HG03521 (cell line): Measurements from ENCODE around the gene RNASE8.
"Not testable (repeated sequence)": the region's sequence is repeated elsewhere in the genome, so short reads cannot be mapped to it uniquely, and the experiment has no call there.

Source experiments
- ATAC-seq: cut with Tn5 transposase; IDR thresholded peaks from one replicate; pipeline ENCODE4 v1.9.1; 2021; ENCODE audit warnings: mild to moderate bottlenecking, moderate library complexity; ENCODE audit not compliant: unreplicated experiment

The RNASE8 gene

GRCh38 chr14:21029917-21030316 lies 27.7 kb upstream of the RNASE8 start, which contains the start of gene TPPP2:
Gene TPPP2, plus strand, starts transcription at chr14:21030217. Its CDS starts 365 bp downstream, at chr14:21030582.
- ATAC-seq = no peak

- no peak for ATAC-seq
These were observed 27.1 kb upstream of the RNASE8 start for GRCh38 chr14:21030531-21030930.

- no peak for ATAC-seq
These were observed 25.1 kb upstream of the RNASE8 start for GRCh38 chr14:21032326-21033132.

GRCh38 chr14:21033133-21033698 lies 24.4 kb upstream of the RNASE8 start:
- ATAC-seq = no peak

GRCh38 chr14:21034707-21035106 lies 22.9 kb upstream of the RNASE8 start, which contains the start of gene RNASE13:
Gene RNASE13, minus strand, starts transcription at chr14:21034807. Its CDS starts 519 bp downstream, at chr14:21034288.
- ATAC-seq = no peak

GRCh38 chr14:21036751-21037150 lies 20.9 kb upstream of the RNASE8 start:
- ATAC-seq = no peak

GRCh38 chr14:21037156-21037555 lies 20.5 kb upstream of the RNASE8 start:
- no peak for ATAC-seq

GRCh38 chr14:21038441-21039422 lies 18.9 kb upstream of the RNASE8 start:
- no peak for ATAC-seq

GRCh38 chr14:21039585-21040369 lies 17.8 kb upstream of the RNASE8 start:
- no peak for ATAC-seq

GRCh38 chr14:21040370-21040925 lies 17.2 kb upstream of the RNASE8 start:
- ATAC-seq = no peak

GRCh38 chr14:21040941-21041340 lies 16.7 kb upstream of the RNASE8 start:
- ATAC-seq = not testable (repeated sequence)

GRCh38 chr14:21041676-21042433 lies 15.8 kb upstream of the RNASE8 start, which contains the start of gene RNASE7:
Gene RNASE7, plus strand, starts transcription at chr14:21042362. Its CDS starts 631 bp downstream, at chr14:21042993.
- ATAC-seq = no peak

- ATAC-seq = no peak
These were observed 14.7 kb upstream of the RNASE8 start for GRCh38 chr14:21042918-21043317.

- no peak for ATAC-seq
These were observed 14.1 kb upstream of the RNASE8 start for GRCh38 chr14:21043387-21043973.

- ATAC-seq = no peak
These were observed 13.5 kb upstream of the RNASE8 start for GRCh38 chr14:21043974-21044618.

- ATAC-seq = no peak
These were observed 10.2 kb upstream of the RNASE8 start for GRCh38 chr14:21047378-21047781.

GRCh38 chr14:21048638-21049037 lies 9.0 kb upstream of the RNASE8 start:
- ATAC-seq = no peak

GRCh38 chr14:21049271-21049673 lies 8.3 kb upstream of the RNASE8 start:
- no peak for ATAC-seq
